GM15510 (cell line): Measurements from ENCODE around the gene PRPF40A.

Experiments used
- POLR2A ChIP-seq: IDR thresholded peaks from 3 replicates; pipeline ENCODE4 v1.6.1; 2011; ENCODE audit warnings: borderline replicate concordance; ENCODE audit not compliant: insufficient read length; ENCODE audit errors: extremely low read depth

Gene PRPF40A

DNA sequence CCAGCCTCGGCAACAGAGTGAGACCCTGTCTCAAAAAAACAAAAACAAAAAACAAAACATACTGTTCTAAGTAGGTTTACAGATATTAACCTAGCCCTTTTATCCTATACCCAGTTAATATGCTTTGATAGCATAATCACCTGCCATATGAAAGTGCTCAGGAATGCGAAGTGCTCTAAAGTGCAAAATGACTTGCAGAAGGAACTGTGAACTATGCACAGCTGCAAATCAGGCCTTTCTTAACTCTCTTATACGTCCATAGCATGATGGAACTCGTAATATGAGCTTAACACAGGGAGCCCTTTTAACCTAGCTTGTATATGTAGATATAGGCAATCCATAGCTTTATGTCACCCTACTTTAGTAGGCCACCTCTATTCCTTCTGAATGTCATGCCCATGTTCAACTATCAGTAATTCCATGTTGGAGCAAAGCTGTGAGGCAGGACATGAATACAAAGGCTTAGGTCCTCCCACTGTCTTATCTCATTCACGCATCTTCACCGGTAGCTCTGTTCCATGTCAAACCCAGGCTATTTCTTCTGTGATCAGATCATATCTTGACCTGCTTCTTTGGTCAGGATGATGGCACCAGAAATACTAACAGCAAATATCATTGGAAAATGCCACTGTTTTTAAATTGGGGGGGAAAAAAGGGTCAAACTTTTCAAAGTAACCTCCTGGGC lies 72.9 kb downstream of the PRPF40A start:
- no peak for TF ChIP-seq POLR2A

DNA sequence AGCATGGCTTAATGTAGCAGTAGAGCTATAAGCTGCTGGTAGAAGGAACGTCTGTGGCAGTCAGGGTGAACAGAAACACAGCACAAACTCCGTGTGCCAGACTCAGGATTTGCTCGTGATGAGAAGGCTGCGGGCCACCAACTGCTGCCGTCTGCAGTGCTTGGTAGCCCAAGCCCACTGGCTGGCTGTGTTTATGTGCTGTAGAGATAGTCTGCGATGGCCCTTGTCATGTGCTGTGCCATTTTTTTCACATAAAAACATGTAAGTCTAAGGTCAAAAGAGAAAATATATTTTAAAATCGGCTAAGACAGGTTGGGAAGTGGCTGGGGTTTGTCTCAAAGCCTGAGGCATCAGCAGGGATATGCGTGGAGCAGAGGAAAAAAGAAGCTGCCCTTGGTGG lies 78.7 kb downstream of the PRPF40A start:
- TF ChIP-seq POLR2A = no peak

DNA sequence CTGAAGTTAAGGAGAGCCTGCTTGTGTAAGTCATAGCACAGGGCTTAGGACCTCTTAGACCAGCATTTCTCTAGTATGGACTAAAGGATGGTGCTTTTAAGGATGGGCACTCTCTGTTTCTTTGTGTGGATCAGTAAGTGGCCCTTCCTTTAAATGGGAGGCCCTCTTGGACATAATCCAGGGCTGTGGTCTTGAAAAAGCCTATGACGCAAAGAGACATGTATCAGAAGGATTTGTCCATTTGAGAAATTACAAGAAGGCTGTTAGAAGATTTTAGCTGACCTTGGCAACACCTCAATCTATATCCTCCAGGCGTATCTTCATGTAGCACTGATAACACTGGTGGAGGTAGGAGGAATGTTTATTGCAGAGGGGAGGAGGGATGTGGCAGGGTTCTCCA lies 79.2 kb downstream of the PRPF40A start:
- TF ChIP-seq POLR2A = no peak

DNA sequence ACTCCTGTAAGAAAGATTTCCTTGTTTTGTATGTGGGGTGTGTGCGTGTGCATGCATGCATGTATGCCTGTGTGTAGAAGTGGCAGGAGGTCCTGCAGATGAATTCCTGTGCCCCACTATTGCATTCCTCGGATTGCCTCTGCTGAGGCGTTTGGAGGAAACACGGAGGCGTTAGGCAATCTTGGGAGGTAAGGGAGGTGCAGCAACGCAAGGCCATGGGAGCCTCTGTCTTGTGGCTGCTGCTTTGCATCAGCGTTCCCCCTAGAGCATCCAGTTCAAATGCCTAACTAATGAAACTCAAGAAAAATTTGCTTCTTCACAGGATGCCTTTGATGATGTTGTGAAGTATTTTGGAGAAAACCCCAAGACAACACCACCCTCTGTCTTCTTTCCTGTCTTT lies 80.0 kb downstream of the PRPF40A start:
- TF ChIP-seq POLR2A = no peak

- TF ChIP-seq POLR2A = no peak
These were observed 81.5 kb downstream of the PRPF40A start for GRCh38 chr2:152635635-152636298.

- TF ChIP-seq POLR2A = no peak
These were observed 84.5 kb downstream of the PRPF40A start for GRCh38 chr2:152632736-152633135.

GRCh38 chr2:152630466-152630865 lies 86.8 kb downstream of the PRPF40A start:
- TF ChIP-seq POLR2A = no peak

- TF ChIP-seq POLR2A = no peak
These were observed 88.1 kb downstream of the PRPF40A start for GRCh38 chr2:152629202-152629601.

- TF ChIP-seq POLR2A = no peak
These were observed 89.8 kb downstream of the PRPF40A start for GRCh38 chr2:152627351-152627957.

GRCh38 chr2:152626911-152627339 lies 90.3 kb downstream of the PRPF40A start:
- TF ChIP-seq POLR2A = no peak

- TF ChIP-seq POLR2A = no peak
These were observed 92.5 kb downstream of the PRPF40A start for GRCh38 chr2:152624805-152625204.

DNA sequence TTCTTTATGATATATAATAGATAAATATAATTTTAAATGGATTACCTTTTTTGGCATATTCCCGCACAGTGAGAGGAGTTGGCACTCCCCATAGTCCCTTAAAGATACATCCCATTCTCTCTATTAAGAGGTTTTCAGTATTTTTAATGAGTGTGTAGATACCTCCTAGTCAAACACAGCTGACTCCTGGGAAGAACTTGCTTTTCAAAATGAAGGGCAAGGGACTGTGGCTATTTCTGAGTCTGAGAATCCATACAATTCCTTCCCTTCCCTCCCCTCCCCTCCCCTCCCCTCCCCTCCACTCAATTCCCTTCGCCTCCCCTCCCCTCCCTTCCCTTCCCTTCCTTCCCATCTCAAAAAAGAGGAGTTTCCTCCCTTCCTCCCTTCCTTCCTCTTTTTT lies 93.5 kb downstream of the PRPF40A start:
- no peak for TF ChIP-seq POLR2A

DNA sequence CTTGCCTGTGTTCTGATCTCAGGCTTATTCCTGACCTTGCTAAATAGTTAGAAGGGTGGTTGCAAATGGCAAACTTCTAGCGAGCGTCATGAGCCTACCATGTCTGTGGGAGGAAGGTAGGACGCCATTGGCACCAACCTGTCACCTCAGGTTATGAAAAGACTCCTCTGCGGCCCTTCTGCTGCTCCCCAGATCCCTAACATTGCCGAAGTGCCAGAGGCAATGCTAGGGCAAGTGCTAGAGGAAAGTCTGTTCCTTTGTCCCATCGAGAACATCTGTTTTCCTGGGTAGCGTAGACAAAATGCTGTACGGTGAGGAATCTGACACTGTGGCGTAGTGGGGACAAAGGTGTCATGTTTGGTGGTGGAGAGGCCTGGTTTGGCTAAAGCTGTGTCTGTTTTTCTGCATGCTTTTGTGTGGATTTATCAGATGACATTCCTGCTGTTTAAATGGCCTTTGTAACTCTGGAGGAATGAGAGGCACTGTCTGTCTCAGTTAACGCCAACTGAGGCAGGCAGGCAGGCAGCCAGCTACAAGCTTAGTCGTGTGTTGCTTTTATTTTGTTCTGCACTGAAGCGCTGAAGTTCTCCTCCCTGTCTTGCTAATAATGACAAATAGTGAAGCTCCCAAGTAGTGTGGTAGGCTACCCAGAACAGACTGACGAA lies 94.1 kb downstream of the PRPF40A start:
- TF ChIP-seq POLR2A = no peak

GRCh38 chr2:152622219-152622618 lies 95.0 kb downstream of the PRPF40A start:
- TF ChIP-seq POLR2A = no peak

DNA sequence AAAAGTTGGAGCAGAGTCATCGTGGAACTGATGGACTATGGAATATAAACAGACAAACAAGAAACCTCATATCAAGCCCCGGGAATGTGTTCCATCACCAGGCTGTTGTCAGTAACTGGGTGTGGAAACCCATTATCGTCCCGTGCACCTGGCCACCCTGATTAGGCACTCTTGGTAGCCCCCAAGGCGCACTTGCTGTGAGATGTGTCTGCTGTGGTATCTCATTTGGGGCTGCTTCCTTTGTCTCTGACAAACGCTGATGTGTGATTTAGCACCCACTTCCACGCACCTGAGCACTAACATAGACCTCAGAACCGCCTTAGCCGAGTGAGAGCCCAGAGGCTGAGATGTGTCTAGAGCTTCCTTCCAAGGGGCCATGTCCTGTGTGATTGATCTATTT lies 96.3 kb downstream of the PRPF40A start:
- TF ChIP-seq POLR2A = no peak

- TF ChIP-seq POLR2A = no peak
These were observed 97.1 kb downstream of the PRPF40A start for GRCh38 chr2:152620208-152620607.

DNA sequence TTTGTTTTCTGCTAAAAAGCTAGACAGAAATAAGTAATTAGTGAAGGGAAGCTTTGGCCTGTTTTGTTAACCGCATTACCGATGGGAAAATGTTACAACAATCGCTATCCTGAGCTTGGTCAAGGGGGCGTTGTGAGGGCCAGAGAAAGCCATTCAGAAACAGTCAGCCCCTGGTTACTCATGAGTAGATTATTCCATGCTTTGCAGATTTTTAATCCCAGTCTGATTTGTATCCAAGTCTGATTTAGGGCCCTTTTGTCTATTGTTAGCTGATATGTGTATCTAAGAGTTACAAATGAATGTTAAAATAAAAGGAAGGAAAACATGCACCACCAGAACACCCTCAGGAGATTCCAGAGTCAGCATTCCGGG lies 99.1 kb downstream of the PRPF40A start:
- TF ChIP-seq POLR2A = no peak
